GM21786 (cell line): ENCODE data around the gene IGSF1.

Experiments used
- ATAC-seq: cut with Tn5 transposase; IDR thresholded peaks from one replicate; pipeline ENCODE4 v1.9.1; 2021; ENCODE audit not compliant: unreplicated experiment

The IGSF1 gene, protein sequence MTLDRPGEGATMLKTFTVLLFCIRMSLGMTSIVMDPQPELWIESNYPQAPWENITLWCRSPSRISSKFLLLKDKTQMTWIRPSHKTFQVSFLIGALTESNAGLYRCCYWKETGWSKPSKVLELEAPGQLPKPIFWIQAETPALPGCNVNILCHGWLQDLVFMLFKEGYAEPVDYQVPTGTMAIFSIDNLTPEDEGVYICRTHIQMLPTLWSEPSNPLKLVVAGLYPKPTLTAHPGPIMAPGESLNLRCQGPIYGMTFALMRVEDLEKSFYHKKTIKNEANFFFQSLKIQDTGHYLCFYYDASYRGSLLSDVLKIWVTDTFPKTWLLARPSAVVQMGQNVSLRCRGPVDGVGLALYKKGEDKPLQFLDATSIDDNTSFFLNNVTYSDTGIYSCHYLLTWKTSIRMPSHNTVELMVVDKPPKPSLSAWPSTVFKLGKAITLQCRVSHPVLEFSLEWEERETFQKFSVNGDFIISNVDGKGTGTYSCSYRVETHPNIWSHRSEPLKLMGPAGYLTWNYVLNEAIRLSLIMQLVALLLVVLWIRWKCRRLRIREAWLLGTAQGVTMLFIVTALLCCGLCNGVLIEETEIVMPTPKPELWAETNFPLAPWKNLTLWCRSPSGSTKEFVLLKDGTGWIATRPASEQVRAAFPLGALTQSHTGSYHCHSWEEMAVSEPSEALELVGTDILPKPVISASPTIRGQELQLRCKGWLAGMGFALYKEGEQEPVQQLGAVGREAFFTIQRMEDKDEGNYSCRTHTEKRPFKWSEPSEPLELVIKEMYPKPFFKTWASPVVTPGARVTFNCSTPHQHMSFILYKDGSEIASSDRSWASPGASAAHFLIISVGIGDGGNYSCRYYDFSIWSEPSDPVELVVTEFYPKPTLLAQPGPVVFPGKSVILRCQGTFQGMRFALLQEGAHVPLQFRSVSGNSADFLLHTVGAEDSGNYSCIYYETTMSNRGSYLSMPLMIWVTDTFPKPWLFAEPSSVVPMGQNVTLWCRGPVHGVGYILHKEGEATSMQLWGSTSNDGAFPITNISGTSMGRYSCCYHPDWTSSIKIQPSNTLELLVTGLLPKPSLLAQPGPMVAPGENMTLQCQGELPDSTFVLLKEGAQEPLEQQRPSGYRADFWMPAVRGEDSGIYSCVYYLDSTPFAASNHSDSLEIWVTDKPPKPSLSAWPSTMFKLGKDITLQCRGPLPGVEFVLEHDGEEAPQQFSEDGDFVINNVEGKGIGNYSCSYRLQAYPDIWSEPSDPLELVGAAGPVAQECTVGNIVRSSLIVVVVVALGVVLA (N-terminal part only)

DNA sequence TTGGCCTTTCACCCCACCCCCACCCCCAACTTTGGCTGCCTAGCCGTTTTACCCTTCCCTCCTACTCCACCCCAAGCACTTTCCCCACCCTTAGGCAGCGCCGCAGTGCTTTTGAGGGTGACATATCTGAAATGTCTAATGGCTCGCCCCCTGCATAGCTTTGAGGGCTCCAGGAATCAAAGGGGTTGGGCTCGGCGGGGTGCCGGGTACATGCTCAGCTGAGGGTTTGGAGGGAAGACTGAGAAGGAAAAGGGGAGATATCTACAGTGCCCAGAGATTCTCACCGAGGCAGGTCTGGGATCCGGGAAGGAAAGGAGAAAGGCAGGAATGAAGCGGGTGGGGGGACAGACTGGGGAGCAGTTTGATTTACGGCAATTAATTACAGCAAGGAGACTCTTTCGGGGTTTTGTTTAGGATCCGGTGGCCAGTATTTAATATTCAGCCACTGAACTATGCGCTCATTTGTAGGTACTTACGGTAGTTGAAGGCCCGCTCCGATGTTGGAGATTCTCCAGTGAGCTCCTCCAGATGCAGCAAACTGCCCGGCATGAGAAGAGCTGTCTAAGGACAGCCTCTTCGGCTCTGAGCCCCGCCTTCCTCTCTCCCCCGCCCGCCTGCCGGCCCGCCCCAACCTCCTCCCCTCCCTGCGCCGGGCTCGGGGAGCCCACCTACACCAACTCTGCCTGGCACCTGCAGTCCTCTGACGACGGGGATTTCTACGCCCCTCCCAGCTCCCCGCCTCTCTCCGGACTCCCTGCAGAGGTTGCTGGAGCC is at the start of gene IGSF1:
Gene IGSF1, minus strand, starts transcription at position 569 of the 774 bp plus-strand sequence. CDS start 2,632 bp downstream, outside the sequence.
- ATAC-seq = no peak

DNA sequence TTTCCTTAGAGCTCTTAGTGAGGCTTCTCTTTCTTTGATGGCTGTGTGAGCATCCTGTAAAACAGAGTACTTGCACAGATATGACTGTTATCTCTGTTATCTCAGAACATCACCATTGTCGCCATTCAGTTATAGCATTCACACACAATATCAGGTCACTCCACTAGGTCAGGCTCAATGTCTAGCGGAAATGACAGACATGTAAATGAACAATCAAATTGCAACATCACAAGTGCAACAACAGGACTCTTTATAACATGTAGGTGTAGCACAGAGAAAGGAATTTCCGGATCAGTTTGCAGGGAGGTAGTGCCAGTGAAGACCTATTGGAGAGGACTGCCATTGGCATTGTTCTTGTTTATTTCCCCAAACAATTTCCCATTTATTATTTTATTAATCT is 43.2 kb upstream of the IGSF1 start:
- ATAC-seq = no peak

- ATAC-seq = no peak
These were observed 42.0 kb upstream of the IGSF1 start for GRCh38 chrX:131331152-131331551.

DNA sequence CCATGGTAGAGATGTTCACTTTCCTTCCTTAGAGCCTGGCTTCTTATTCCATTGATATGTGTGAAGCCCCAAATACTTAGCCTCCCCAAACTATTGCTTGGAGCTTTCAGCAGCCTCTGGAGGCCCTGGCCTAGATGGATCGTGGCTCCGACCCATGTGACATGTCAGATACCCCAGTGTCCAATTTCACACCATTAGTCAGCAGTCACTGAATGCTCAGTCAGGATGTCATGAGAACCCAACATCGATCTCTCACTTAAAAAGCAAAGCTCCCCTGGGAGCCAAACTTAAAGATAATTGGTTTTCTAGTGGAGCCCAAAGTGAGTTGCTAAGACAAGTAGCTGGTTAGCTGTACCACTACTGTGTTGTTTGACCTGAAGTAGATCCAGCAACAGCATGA is 41.6 kb upstream of the IGSF1 start:
- ATAC-seq = no peak

DNA sequence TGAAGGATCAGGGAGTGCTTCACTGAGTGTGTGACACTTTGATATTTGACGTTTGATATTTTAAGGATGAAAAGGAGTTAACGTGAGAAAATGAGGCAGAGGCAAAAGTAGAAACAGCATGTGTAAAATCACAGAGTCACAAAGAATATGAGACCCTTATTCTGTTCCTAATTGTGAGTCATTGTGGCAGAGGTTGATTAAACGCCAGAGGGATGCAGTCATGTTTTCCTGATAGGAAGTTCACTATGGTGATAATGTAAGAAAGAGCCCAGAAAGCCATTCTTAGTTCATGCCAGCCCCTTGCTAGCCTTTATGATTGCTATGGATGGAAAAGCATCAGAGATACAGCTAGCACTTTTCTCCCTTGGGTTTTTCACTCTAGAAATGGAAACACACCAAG is 33.5 kb upstream of the IGSF1 start:
- no peak for ATAC-seq

DNA sequence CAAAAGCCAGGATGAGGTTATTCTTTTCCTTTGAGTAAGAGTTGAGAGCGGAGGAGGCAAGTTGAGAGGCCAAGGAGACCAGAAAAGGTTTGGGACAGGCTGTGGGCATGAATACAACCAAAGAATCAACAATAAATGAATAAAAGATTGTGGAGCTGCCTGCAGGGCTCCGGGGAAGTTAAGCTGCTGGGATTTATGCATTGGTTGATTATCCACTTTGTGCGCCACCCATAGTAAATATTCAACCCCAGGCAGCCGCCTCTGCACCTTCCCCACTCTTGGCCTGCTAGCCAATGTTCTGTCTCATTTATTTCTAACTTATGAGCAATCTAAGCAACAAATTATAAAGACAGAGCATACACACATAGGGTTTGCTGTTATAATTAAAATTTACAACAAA is 28.2 kb upstream of the IGSF1 start:
- ATAC-seq = no peak

GRCh38 chrX:131316260-131316659 is 27.2 kb upstream of the IGSF1 start:
- ATAC-seq = no peak

GRCh38 chrX:131308980-131309379 is 19.9 kb upstream of the IGSF1 start:
- ATAC-seq = no peak

DNA sequence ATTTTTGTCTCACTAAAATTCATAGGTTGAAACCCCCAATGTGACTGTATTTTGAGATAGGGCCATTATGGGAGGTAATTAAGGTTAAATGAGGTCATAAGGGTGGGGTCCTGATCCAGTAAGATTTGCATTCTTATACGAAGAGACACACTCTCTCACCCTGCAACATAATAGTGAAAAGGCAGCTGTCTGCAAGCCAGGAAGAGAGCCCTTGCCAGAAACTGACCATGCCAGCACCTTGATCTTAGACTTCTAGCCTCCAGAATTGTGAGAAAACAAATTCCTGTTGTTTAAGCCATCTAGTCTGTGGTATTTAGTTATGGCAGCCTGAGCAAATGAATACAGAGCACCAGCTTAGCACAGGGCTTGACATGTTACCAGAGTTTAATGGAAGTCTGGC is 17.5 kb upstream of the IGSF1 start:
- ATAC-seq = no peak

GRCh38 chrX:131305926-131306325 is 16.8 kb upstream of the IGSF1 start:
- no peak for ATAC-seq

DNA sequence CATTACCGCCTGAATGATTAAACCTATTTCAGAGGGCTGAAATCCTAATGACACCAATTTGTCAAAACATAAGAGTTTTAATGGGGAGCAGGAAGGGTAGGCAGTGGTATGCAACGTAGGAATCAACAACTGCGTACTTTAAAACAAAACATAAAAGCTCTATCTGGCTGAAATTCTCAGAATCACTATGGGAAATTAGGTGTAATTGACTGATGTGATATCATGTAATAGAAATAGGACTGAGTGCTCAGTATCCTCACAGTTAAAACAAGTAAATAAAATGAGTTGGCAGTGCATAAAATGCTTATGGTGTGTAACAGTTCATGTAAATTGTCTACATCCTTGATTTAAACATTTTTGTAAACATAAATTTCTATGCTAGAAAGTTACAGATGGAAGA is 13.6 kb upstream of the IGSF1 start:
- no peak for ATAC-seq

DNA sequence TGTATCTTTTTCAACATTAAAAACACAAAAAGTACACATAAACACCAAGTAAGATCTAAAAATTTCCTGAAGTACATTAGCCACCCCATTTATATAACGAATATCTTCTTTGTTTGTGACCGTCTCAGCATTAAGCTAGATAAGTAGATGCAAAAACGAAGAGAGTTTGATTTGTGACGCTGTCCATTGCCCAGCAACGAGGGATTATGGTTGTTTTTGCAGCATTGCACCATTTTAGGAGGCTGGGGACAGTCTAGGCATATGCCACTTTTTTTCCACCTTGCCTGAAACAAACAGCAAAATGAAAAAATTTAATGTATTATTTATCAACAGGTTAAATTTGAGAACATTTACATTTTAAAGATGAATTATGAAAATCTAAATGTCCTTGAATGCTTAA is 12.0 kb upstream of the IGSF1 start:
- no peak for ATAC-seq

GRCh38 chrX:131298846-131299245 is 9.7 kb upstream of the IGSF1 start:
- no peak for ATAC-seq

DNA sequence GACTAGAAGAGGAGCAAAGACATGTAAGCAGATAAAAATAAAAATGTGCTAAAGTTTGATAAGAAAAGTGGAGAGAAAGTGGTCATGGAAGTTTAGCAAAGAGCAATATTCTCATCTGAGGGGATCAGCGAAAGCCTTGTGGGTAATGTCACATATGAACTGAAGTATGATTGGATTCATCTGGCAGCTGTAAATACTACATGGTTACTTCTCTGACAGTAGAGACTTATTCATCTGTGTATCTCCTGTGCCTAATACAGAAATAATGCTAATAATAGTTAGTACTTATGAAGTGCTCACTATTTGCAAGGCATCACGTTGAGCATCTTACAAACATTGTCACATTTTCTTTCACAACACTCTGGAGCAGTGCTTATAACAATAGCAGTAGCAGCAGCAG is 8.9 kb upstream of the IGSF1 start:
- ATAC-seq = no peak

GRCh38 chrX:131289527-131289926 is 421 bp upstream of the IGSF1 start:
- no peak for ATAC-seq

- no peak for ATAC-seq
These were observed 918 bp downstream of the IGSF1 start for GRCh38 chrX:131288188-131288587.

GRCh38 chrX:131287560-131288179 is 1.4 kb downstream of the IGSF1 start:
- no peak for ATAC-seq

GRCh38 chrX:131279617-131280016 is 9.5 kb downstream of the IGSF1 start:
- ATAC-seq = no peak

DNA sequence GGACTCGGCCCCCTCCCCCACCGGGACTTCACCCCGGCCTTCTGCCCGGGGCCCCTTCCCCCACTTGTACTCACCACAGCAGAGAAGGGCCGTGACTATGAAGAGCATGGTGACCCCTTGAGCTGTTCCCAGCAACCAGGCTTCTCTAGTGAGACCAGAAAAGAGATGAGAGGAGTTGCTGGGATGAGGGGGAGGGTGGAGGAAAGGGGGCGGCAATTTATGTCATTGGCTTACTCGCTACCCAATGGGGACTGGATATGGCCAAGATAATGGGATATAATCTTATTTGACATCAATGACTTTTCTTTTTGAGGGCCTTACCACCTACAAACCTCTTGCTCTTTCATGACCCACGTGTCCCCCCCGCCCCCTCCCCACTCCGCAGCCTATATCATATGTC is 9.9 kb downstream of the IGSF1 start:
- ATAC-seq = no peak

DNA sequence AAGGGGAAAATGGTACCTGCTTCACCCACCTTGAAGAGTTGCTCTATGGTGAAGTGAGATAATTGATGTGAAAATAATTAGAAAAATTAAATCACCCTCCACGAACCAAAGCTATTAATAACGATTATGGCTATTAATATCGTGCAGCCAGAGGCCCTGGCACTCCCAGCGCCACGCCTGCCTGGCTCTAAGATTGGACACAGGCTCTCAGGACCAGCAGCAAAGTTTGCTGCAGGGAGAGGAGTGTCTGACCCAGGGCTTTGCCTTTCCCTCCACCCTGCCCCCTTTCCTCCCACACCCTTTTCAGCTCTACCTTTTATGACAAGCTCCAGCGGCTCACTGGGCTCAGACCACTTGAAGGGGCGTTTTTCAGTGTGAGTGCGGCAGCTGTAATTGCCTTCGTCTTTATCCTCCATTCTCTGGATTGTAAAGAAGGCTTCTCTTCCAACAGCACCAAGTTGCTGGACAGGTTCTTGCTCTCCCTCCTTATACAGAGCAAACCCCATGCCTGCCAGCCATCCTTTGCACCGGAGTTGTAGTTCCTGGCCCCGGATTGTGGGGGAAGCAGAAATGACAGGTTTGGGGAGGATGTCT is 11.5 kb downstream of the IGSF1 start:
- no peak for ATAC-seq
